Astrocyte of the spinal cord (primary cell): ENCODE results near the gene FAM216B.
"Not testable (repeated sequence)": the region's sequence is repeated elsewhere in the genome, so short reads cannot be mapped to it uniquely, and the experiment has no call there.

Source experiments
- DNase-seq: peaks from one replicate; pipeline ENCODE4 v3.0.0; 2011; ENCODE audit warnings: low read depth, low spot score
- H3K4me3 ChIP-seq: 2 replicates; pipeline ENCODE4 v1.5.1; 2011; ENCODE audit warnings: low read depth, mild to moderate bottlenecking, low read length, moderate library complexity
- in situ Hi-C: cut with HindIII; loops from 2 replicates; pipeline ENCODE4 v1.10.0; 2017; ENCODE audit warnings: low sequenced_read_pairs
- TF ChIP-seq, protein P1 (sequence below): IDR thresholded peaks from 2 replicates; pipeline ENCODE4 v1.5.1; 2012; ENCODE audit warnings: low read depth, mild to moderate bottlenecking, low read length, inconsistent platforms

FAM216B gene

DNA sequence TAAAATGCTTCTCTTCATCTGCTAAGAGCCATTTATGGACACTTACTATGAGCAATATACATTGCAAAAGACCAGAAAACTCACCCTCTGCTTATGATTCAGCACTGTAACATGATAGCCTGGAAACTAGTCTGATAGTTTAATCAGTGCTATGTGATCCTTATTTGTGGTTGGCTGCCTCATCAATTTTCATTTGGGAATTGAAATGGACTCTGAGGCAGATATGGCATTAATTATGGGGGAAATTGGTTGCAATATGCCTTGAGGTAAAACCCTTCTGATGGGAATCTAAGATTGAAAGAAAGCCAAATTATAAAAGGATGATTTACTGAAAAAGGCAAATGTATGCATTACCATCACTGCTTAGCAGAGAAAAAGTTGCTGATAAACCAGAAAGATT, 33.5 kb downstream of the FAM216B start:
- DNase-seq = peak; percentile 87
- H3K4me3 ChIP-seq = no peak overlapping the region
- TF ChIP-seq, protein P1, sequence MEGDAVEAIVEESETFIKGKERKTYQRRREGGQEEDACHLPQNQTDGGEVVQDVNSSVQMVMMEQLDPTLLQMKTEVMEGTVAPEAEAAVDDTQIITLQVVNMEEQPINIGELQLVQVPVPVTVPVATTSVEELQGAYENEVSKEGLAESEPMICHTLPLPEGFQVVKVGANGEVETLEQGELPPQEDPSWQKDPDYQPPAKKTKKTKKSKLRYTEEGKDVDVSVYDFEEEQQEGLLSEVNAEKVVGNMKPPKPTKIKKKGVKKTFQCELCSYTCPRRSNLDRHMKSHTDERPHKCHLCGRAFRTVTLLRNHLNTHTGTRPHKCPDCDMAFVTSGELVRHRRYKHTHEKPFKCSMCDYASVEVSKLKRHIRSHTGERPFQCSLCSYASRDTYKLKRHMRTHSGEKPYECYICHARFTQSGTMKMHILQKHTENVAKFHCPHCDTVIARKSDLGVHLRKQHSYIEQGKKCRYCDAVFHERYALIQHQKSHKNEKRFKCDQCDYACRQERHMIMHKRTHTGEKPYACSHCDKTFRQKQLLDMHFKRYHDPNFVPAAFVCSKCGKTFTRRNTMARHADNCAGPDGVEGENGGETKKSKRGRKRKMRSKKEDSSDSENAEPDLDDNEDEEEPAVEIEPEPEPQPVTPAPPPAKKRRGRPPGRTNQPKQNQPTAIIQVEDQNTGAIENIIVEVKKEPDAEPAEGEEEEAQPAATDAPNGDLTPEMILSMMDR = no peak
- in situ Hi-C loops = no loop called here

DNA sequence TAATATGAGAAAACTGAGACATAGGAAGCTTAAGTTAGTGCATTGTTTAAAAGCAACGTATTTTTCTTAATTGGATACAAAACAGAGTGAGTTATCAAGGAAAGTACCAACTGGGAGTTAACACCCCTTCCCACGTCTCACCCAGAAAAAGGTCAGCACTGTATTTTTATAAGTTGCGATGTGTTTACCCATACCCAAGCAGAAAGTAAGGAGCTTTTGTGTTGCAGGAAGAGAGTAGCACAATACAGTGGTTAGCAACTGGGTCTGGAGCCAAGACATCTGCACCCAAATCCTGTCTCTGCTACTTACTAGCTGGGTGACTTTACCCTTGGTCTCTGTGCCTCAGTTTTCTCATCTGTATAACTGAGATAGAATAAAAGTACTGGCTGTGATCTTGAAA, 34.3 kb downstream of the FAM216B start:
- H3K4me3 ChIP-seq = no peak overlapping the region
- TF ChIP-seq, protein P1 = no peak
- peak; percentile 56 for DNase-seq
- in situ Hi-C loops = no loop called here

DNA sequence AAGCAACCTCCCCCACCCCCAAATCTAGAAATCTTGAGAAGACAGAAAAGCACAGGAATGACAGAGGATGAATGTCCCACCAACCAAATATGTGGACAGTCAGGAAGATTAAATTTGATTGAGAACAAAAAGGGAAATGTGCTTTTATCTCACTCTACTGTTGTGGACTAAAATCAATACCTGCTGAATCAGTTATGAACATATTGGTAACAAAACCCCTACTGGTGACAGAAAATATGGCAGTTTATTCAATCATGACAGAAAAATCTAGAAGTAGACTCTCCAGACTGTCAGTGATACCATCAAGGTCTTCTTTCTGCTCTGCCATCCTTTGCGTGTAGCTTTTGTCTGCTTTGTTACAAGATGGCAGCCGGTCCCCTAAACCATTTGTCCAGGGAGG, 35.2 kb downstream of the FAM216B start:
- no peak overlapping the region for H3K4me3 ChIP-seq
- DNase-seq = no peak
- TF ChIP-seq, protein P1 = peak; percentile 14
- in situ Hi-C loops = no loop called here

DNA sequence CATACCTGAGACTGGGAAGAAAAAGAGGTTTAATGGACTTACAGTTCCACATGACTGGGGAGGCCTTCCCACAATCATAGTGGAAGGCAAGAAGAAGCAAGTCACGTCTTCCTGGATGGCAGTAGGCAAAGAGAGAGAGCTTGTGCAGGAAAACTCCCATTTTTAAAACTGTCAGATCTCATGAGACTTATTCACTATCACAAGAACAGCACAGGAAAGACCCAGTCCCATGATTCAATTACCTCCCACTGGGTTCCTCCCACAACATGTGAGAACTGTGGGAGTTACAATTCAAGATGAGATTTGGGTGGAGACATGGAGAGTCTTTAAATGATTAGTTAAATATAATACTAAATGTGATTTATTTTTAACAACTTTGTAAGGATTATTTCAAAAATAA, 38.3 kb downstream of the FAM216B start:
- DNase-seq = peak; percentile 40
- in situ Hi-C loops, H3K4me3 ChIP-seq: not testable (repeated sequence)

DNA sequence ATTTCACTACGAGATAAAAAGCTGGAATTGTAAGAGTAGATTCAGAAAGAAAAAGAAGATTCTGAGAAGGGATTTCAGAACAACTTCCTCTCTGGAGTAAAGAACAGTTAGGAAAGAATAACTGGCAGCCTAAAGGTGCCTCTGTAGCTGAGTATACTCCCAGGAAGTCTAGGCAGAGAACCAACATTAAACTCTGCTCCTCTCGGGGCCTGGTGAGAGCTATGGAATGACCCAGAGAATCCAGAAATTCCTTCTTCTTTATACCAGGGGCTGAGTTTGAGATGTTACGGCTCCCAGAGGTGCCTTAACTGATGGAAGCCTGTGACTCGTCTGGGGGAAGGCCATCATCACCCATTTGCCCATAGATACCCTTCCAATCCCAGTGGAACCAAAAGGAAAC, 39.1 kb downstream of the FAM216B start:
- H3K4me3 ChIP-seq = no peak overlapping the region
- no peak for DNase-seq
- TF ChIP-seq, protein P1 = no peak
- in situ Hi-C loops = no loop called here

DNA sequence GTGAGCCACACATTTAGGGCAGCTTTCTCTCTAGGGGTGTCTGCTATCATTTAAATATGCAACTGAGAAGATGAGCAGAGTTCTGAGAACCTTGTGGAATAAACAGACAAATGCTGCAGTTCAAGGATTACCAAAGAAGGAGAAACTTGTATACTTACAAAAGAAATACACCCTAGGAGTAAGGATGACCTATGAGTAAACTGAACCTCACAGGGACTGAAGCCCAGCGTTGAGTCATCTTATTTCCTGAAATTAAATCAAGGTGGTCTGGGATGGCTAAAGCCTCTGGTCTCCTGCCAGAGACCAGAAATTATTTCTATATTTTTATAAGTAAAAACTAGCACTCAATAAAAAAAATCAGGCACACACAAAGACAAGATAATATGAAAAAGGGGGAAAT, 40.1 kb downstream of the FAM216B start:
- H3K4me3 ChIP-seq = no peak overlapping the region
- peak; percentile 94 for DNase-seq
- TF ChIP-seq, protein P1 = no peak
- in situ Hi-C loops = no loop called here

DNA sequence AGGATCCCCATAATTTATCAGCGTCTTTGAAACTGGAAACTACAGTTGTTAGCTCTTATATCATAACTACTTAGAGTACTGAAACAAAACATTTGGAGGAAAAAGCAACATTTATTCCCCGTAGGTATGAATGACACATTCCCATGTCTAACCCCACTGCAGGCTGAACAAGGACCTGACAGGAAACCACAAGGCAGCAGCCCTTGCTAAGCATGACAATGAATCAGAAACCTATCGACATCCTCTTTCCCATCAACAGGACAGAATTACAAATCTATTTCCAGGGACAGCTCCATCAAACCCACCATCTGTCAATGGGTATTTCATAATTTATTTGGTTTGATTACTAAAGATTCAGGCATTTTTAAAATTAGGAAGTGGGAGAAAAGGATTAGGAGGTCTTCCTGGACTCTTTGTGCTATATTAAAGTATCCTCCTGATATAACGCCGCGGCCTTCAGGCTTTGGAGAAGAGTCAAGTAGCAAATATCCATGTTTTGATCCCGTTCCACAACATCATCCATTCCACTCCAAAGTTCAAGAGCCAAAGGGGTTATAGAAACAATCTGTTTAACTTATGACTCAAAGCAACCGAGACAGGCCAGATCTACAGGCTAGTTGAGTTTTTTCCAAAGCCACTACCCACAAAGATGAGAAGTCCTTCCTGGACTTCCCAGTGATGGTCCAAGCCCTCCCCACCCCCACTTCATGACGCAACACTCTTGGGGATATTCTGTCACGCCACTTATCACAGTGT, 51.1 kb downstream of the FAM216B start:
- DNase-seq = peak; percentile 96
- in situ Hi-C loops = no loop called here
- no peak overlapping the region for H3K4me3 ChIP-seq
- TF ChIP-seq, protein P1 = no peak
